Stimulated activated CD4-positive, alpha-beta T cell treated with anti-CD3 and anti-CD28 coated beads, Interleukin-12 subunit alpha, Interleukin-12 subunit beta, amount 100 ng/mL, for 24 hours (primary cell): ENCODE results near the gene LRRC56.

Experiments
- DNase-seq, 2 experiments: peaks; one replicate each; pipeline ENCODE4 v3.0.0-alpha.2; 2020; ENCODE audit warnings: low read depth in 2 of 2

The LRRC56 gene, protein sequence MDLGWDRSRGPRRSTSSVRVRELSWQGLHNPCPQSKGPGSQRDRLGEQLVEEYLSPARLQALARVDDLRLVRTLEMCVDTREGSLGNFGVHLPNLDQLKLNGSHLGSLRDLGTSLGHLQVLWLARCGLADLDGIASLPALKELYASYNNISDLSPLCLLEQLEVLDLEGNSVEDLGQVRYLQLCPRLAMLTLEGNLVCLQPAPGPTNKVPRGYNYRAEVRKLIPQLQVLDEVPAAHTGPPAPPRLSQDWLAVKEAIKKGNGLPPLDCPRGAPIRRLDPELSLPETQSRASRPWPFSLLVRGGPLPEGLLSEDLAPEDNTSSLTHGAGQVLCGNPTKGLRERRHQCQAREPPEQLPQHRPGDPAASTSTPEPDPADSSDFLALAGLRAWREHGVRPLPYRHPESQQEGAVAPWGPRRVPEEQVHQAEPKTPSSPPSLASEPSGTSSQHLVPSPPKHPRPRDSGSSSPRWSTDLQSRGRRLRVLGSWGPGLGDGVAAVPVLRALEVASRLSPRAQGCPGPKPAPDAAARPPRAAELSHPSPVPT

DNA sequence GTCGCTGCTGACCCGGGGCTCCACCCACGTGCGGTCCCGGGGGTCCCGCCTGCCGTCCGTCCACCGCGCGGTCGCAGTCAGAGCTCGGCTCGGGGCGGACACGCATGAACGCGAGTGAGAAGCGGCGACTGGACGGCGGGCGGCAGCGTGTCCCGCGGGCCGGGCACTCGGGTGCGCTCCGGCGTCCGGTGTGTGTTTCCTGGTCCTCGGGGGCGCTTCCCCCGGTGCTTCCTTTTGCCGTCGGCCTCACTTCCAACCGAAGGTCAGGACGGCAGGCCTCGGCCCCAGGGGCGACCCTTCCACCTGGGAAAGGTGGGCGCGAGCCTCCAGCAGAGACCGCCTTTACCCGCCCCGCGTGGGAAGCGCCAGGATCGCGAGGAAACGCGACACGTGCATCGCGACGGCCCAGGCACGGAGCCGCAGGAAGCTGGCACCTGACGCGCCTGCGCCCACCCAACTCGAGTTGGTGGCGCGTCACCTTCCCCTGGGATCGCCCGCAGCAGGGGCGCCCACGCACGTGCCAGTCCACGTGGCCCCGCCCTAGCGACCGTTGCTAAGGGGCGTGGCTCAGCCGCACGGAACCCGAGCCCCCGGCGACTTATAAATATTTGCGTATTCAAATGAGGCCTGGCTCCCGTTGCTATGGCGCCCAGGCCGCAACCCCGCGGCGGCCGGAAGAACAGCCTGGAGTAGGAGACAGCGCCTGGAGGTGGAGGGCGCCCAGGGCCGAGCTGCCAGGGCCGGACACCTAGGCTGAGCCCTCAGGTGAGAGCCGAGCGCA lies at the start of gene LRRC56:
Gene LRRC56, plus strand, starts transcription at position 687 of the 781 bp plus-strand sequence. CDS start 3,158 bp downstream, outside the sequence.
- peak; percentile 79 to 87 for DNase-seq

DNA sequence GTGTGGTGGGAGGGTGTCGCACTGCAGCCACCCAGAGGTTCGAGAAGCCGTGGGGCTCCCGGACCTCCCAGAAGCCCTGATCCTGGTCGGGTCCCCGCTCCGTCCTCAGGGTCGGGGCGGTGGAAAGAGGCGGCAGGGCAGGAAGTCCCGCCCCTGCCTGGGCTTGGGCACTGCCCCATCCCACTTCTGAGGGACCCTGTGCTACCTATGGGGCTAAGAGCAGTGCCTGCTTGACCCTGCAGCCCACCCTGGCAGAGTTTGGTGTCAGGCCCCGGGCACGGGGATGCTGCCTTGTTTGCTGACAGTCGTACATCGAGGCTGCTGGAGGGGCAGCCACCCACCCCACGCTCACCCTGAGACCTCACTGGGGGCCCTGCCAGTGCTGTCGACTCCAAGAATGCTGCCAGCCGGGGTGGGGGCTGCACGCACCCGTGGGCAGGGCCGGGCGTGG lies 49.7 kb upstream of the LRRC56 start:
- DNase-seq, result no peak

DNA sequence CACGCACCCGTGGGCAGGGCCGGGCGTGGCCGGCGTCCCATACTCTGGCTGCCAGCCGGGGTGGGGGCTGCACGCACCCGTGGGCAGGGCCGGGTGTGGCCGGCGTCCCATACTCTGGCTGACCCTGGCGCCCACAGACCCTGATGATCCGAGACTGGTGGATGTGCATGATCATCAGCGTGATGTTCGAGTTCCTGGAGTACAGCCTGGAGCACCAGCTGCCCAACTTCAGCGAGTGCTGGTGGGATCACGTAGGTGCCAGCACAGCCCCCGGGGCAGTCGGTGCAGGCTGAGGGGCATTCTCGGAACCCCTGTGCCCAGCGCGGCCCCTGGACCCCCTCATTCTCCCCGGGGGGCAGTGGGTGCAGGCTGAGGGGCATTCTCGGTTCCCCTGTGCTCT lies 49.3 kb upstream of the LRRC56 start:
- DNase-seq, result no peak

DNA sequence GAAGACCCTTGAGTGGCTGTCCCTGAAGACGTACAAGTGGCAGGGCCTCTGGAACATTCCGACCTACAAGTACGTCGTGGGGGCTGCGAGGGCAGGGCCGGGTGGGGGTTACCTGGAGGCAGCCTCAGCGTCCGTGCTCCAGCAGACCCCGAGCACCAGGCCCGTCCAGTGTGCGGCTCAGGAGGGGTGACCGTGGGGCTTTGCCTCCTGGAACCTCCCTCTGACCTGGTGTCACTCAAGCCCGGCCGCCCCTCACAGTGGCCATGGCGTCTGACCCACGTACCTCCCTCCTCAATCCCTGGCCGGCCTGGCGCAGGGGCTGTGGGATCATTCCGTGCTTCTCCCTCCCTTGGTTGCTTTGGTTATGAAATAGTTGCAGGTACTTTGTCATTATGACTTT lies 48.7 kb upstream of the LRRC56 start:
- no peak for DNase-seq

DNA sequence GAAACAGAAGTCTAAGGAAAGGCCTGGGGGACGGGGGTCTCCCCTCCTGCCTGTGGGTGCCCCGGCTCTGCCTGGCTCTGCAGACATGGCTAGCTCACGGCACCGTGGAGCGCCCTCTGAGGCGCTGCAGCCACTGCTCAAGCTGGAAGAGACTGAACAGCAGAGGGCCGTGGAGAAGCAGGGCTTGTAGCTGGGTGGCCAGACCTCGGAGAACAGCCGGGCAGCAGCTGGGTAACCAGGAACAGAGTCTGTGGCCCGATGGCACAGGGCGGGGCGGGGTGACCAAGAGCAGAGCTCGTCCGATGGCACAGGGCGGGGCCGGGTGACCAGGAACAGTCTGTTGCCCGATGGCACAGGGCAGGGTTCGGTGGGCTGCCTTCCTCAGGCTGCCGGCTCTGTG lies 48.3 kb upstream of the LRRC56 start:
- no peak for DNase-seq

DNA sequence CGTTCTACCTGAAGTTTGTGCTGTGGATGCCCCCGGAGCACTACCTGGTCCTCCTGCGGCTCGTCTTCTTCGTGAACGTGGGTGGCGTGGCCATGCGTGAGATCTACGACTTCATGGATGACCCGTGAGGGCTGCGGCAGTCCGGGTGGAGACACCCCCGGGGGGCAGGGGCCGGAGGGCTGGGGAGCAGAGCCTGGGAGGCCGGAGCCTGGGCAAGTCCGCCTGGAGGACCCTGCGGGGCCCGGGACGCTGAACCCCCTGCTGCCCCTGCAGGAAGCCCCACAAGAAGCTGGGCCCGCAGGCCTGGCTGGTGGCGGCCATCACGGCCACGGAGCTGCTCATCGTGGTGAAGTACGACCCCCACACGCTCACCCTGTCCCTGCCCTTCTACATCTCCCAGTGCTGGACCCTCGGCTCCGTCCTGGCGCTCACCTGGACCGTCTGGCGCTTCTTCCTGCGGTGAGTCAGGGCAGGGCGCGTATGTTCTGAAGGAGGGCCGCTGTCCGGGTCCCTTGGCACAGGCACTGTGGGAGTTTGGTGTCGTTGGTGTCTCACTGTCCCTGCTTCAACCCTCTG lies 47.6 kb upstream of the LRRC56 start:
- no peak for DNase-seq

DNA sequence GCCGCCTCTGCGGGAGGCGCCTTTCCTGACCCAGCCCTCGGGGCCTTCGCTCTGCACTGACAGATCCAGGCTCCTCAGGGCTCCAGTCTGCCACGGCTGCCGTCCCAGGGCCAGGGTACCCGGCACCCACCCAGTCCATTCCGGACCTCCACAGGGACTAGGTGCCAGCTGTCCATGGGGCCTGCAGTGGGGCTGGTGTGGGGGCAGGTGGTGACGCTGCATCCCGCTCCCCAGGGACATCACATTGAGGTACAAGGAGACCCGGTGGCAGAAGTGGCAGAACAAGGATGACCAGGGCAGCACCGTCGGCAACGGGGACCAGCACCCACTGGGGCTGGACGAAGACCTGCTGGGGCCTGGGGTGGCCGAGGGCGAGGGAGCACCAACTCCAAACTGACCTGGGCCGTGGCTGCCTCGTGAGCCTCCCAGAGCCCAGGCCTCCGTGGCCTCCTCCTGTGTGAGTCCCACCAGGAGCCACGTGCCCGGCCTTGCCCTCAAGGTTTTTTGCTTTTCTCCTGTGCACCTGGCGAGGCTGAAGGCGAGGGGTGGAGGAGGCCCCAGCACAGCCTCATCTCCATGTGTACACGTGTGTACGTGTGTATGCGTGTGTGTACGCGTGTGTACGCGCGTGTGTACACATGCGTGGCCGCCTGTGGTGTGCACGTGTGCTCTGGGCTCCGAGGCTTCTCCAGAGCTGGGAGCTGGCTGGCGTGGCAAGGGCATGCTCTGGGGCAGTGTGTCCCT lies 47.0 kb upstream of the LRRC56 start:
- no peak for DNase-seq

DNA sequence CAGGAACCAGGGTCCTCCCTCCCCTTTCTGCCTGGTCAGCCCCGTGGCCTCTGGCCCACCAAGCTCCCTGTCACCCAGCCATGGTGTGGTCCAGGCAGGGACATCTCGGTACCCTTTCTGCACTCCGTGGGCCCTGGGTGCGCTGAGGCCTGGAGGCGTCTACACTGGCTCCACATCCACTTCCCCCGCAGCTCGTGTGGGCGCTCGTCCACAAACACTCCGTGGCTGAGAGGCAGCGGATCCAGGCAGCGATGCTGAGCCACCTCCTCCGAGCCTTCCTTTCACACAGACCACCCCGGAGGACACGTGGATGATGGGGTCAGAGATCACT lies 46.4 kb upstream of the LRRC56 start:
- DNase-seq, result no peak

DNA sequence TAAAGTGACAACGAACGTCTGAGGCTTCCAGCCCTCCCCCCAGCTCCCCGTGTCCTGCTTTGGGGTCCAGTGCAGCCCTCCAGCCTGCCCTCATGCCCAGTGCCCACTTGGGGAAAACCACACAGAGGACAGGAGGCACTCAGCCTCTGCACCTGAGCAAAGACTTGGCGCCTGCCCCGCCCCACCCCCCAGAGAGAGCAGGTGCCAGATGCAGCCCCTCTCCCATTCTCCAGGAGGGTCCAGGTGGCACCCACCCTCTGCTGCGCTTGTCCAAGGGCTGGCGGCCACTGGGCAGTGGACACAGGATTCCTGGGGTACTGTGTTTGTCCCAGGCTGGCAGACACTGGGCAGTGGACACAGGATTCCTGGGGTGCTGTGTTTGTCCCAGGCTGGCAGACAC lies 46.0 kb upstream of the LRRC56 start:
- DNase-seq, result no peak

DNA sequence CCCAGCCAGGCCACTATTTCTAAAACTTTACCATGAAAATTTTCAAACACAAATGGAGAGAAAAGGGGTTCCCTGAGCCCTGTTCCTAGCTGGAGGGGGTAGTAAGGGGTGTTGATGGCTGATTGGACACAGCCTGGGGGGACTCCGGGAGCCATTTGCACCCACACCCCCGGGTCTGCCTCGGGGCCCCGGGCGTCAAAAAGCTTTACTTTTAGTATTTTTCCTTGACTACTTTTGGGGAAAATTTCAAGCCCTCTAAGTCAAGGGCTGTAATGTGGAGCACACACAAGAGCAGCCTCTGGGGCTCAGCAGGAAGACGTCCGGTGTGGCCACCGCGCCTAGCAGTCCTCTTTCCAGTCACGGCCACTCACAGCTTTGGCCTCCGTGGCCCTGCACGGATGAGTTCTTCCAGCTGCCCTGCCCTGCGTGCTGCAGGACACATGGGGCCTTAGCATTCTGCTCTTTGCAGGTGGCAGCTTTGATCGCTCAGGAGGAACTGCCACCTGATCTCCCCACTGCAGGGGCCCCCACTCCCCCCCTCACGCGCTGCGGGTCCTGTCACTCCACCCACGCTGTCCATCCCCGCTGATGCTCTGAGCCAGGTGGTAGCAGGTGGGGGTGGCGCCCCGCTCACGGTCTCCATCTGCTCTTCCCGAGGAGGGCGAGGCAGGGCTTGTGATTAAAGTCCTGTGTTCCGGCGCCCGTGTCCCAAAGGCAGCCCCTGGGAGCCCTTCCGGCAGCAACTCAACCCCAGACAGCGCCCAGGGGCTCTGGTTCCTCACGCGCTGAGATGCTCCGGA lies 44.7 kb upstream of the LRRC56 start:
- no peak for DNase-seq

DNA sequence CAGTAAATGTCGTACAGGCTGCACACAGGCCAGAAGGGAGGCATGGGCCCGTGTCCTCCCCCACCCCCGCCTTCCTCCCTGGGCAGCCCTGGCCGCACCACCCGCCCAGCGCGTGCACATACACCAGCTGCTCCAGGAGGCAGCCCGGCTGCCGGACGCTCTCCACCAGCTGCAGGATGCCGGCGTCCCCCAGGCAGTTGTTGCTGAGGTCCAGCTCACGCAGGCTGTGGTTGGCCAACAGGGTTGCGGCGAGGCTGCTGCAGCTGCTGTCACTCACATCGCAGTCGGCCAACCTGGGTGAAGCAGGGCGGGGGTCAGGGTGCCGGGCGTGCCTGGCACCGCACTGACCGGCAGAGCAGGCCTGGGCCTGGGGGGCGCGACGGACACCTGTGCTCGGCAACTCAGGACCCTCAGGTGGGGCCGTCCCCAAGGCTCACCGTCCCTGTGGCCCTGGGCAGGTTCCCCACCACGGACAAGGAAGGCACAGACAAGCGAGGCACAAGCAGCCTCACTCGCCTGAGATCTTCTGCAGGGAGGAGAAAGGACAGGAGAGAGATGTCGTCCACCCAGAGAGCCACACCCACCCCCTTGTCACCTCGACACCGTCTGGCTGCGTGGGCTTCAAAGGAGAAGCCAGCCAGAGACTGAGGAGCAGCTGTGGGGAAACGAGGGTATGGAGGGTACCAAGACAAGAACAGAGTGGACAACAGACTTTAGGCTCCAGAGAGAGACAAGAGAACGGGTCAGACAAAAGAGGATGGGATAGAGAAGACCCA lies 42.4 kb upstream of the LRRC56 start:
- DNase-seq, result no peak

DNA sequence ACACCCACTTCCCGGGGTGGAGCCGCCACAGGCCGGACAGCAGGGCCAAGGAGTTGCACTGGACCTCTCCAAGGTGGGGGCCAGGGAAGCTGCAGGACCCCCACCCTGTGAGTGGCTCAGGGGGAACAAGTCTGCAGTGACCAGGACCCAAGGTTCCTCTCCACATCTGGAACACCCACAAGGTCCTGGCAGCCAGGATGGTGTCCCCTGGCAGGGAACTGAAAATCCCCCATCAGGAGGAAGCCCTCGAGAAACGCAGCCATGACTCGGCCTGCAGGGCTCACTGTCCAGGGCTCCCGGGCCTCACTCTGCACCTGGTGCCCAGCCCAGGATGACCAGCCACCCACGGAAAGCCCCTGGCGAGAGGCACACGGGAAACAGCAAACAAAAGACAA lies 41.8 kb upstream of the LRRC56 start:
- DNase-seq, result no peak

DNA sequence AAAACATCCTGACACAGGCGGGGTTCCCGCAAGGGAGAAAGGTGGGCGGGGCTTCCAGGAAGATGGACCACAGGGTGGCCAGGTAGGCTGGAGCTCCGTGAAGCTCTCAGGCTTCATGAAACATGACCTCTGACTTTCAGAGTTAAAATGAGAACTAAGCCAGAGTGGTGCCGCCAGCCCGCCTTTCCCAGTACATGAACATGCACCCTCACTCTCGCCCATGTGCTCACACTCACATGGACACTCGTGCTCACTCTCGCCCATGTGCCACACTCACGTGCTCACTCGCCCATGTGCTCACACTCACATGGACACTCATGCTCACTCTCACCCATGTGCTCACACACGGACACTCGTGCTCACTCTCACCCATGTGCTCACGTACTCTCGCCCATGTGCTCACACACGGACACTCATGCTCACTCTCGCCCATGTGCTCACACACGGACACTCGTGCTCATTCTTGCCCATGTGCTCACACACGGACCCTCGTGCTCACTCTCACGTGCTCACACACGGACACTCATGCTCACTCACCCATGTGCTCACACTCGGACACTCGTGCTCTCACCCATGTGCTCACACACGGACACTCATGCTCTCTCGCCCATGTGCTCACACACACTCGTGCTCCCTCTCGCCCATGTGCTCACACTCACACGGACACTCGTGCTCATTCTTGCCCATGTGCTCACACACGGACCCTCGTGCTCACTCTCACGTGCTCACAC lies 40.3 kb upstream of the LRRC56 start:
- no peak for DNase-seq

DNA sequence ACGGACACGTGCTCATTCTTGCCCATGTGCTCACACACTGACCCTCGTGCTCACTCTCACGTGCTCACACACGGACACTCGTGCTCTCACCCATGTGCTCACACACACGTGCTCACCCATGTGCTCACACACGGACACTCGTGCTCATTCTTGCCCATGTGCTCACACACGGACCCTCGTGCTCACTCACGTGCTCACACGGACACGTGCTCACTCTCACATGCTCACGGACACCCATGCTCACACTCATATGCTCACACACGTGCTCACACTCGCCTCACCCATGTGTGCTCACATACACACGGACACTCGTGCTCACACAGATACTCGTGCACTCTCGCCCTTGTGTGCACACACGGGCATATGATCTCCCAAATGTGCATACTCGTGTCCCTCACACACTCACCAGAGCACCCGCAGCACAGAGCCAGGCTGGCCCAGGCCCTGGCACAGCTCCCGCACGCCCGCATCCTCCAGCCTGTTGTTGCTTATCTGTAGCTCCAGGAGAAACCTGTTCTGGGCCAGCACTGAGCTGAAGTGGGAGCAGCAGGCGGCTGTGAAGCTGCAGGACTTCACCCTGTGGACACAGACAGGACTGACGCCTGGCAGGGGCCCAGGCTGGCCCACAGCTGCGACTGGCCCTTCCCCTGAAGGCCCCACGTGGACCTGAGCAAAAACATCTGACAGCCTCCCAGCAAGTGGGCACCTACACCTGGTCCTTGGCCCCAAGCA lies 39.6 kb upstream of the LRRC56 start:
- DNase-seq, result no peak

DNA sequence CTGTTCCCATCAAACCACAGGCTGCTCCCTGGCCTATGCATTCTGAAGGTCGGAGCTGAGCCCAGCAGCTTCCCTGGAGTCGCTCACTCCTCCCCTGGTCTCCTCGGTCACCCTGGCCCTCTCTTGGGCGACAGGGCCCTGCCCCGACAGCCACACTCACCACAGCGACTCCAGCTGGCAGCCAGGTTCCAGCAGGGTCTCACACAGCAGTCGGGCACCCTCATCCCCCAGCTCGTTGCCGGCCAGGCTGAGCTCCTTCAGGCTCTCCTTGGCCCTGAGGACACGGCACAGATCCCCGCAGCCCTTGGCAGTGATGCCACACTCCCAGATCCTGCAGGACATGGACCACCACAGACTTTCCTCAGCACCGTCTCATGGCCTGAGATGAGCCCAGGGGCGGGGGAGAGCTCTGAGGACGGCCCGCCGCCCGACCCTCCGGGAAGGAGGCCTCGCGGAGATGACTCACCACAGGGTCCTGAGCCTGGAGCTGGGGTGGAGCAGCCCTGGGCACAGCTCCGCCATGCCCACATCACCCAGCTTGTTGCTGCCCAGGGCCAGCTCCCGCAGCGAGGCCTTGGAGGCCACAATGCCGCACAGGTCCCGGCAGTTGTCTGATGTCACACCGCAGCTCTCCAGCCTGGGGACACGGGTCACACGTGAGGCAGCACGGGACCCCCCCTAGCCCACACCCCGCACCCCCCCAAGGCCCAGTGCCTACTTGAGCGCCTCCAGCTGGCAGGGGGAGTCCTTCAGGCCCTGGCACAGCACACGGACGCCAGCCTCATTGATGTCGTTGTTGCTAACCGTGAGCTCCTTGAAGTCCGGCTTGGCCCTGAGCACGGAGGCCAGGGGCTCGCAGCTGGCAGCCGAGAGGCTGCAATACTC lies 38.8 kb upstream of the LRRC56 start:
- DNase-seq, result no peak

DNA sequence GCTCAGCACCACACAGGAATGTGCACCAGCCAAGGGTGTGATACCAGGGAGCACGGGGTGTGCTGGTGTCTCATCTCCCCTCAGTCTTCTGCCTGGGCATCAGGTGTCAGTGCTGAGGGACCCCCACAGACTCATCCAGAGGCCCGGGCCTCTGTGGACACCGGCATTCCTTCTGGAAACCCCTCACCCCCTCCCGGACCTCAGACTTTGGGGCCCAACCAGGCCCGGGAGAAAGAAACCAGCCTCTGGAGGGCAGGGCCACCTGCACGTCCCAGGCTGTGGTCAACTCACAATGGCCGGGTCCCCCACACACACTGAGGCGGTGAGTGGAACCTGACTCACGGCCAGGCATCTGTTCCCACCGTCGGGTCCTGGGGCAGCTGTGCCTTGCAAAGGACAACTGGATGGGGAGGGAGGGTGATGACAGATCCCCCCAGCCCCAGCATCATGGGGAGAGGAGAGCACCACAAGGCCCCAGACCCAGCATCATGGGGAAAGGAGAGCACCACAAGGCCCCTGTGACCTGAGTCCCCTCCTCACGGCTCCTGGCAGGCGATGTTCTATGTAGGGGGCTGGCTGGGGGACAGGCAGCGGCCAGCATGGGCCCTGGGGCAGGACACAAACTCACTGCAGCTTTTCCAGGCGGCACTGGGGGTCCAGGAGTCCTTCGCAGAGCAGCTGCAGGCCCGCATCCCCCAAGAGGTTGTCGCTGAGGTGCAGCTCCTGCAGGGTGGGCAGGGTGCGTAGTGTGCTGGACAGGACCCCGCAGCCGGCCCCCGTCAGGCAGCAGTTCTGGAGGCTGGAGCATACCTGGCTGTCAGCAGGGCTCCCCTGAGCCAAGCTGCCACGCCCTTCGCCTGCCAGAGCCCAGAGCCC lies 37.9 kb upstream of the LRRC56 start:
- DNase-seq, result no peak
